HCT116 (cell line): ENCODE data around the gene CHDH. TPM values are rescaled to one million over a fixed set of nuclear protein-coding genes. Genes with fewer than 3 reads are reported as not detected.
A peak's percentile ranks its signal among the peaks of the same experiment; 100 is the strongest.

Source experiments
- ATAC-seq: fragments of 200-7000 bp; cut with Tn5 transposase; 2 replicates; pipeline ENCODE4 v1.9.1; 2020; ENCODE audit warnings: mild to moderate bottlenecking, moderate library complexity
- BruUV-seq: library from RNA; stranded (reverse); fragments of 400-500 nt; replicated peaks from 2 replicates; lab custom pipeline; 2021; lab: Mats Ljungman, UMichigan
- CTCF ChIA-PET: fragments of 300-600 bp; sonication (Branson Sonifier 250); formaldehyde crosslinking; loops from one replicate; lab custom pipeline; 2021; ENCODE audit warnings: antibody characterized with exemption; lab: Charles Lee
- POLR2A ChIA-PET: fragments of 300-600, 350-600 bp; sonication (Branson Sonifier 250); formaldehyde crosslinking; loops from one replicate; lab custom pipeline; 2021; ENCODE audit warnings: antibody characterized with exemption; lab: Charles Lee
- RAD21 ChIA-PET, 2 experiments: fragments of 300-600 bp; sonication (Branson Sonifier 250); formaldehyde crosslinking; loops; one replicate each; lab custom pipeline; 2023; ENCODE audit warnings: low total read pairs in 2 of 2; ENCODE audit not compliant: uncharacterized antibody in 2 of 2, unreplicated experiment in 2 of 2, low non-redundant PET in 1 of 2; lab: Charles Lee
- DNase-seq: peaks from one replicate; pipeline ENCODE4 v3.0.0-alpha.2; 2010; ENCODE audit warnings: low read depth, low spot score
- H2AFZ ChIP-seq: fragments of 200-600 bp; shearing (Covaris generic), sonication (generic); 2 replicates; pipeline ENCODE4 v1.6.1; 2017; ENCODE audit warnings: low read depth, mixed run types, mixed read lengths, antibody characterized with exemption, low read length; ENCODE audit not compliant: poor library complexity, severe bottlenecking
- H3K27ac ChIP-seq: 2 replicates; pipeline ENCODE4 v1.5.1; 2012; ENCODE audit warnings: low read depth, low read length
- H3K27me3 ChIP-seq: fragments of 200-600 bp; sonication (generic); 2 replicates; pipeline ENCODE4 v1.6.1; 2016; ENCODE audit warnings: mixed run types, low read length, mixed read lengths; ENCODE audit not compliant: insufficient read depth
- H3K36me3 ChIP-seq, 2 experiments: fragments of 200-500 bp in 1 of 2; fragments of 200-600 bp in 1 of 2; sonication (Bioruptor generic) in 1 of 2; sonication (generic) in 1 of 2; 2 replicates each; pipeline versions ENCODE4 v1.5.1 to v1.6.1; 2014 to 2016; ENCODE audit warnings: low read length in 2 of 2, inconsistent platforms in 1 of 2, mixed read lengths in 1 of 2, mixed run types in 1 of 2; ENCODE audit not compliant: insufficient read depth in 2 of 2, control insufficient read depth in 1 of 2
- H3K4me1 ChIP-seq, 2 experiments: fragments of 200-600 bp in 1 of 2; sonication (generic) in 1 of 2; 2 replicates each; pipeline versions ENCODE4 v1.5.1 to v1.6.1; 2012 to 2017; ENCODE audit warnings: low read length in 2 of 2, inconsistent platforms in 1 of 2, mild to moderate bottlenecking in 1 of 2, mixed read lengths in 1 of 2, mixed run types in 1 of 2, moderate library complexity in 1 of 2; ENCODE audit not compliant: insufficient read depth in 2 of 2, control insufficient read depth in 1 of 2
- H3K4me2 ChIP-seq: fragments of 200-600 bp; sonication (generic); 2 replicates; pipeline ENCODE4 v1.6.1; 2017; ENCODE audit warnings: mixed run types, low read length, mixed read lengths
- H3K4me3 ChIP-seq, 2 experiments: fragments of 200-600 bp in 1 of 2; sonication (generic) in 1 of 2; replicated peaks in 1 of 2; 2 replicates each; pipeline ENCODE4 v1.5.1; 2011 to 2016; ENCODE audit warnings: low read length in 2 of 2, control low read depth in 1 of 2, low read depth in 1 of 2, mild to moderate bottlenecking in 1 of 2, mixed read lengths in 1 of 2, mixed run types in 1 of 2
- H3K79me2 ChIP-seq: fragments of 200-600 bp; sonication (generic); 2 replicates; pipeline ENCODE4 v1.6.1; 2017; ENCODE audit warnings: mild to moderate bottlenecking, mixed run types, low read length, moderate library complexity, mixed read lengths; ENCODE audit not compliant: insufficient read depth
- H3K9ac ChIP-seq: fragments of 200-600 bp; sonication (generic); 2 replicates; pipeline ENCODE4 v1.6.1; 2016; ENCODE audit warnings: low read length, mixed read lengths
- H3K9me2 ChIP-seq: fragments of 200-600 bp; sonication (generic), shearing (Covaris generic); 2 replicates; pipeline ENCODE4 v1.6.1; 2017; ENCODE audit warnings: mixed run types, mild to moderate bottlenecking, moderate library complexity; ENCODE audit not compliant: insufficient read depth
- H3K9me3 ChIP-seq, 2 experiments: fragments of 200-500 bp in 1 of 2; fragments of 200-600 bp in 1 of 2; sonication (Bioruptor generic) in 1 of 2; sonication (generic) in 1 of 2; 2 replicates each; pipeline ENCODE4 v1.6.1; 2014 to 2017; ENCODE audit warnings: low read length in 2 of 2, mixed read lengths in 2 of 2, inconsistent platforms in 1 of 2, low read depth in 1 of 2, mild to moderate bottlenecking in 1 of 2, mixed run types in 1 of 2, moderate library complexity in 1 of 2; ENCODE audit not compliant: control insufficient read depth in 1 of 2, insufficient read depth in 1 of 2
- H4K20me1 ChIP-seq: fragments of 200-600 bp; sonication (generic), shearing (Covaris generic); 2 replicates; pipeline ENCODE4 v1.6.1; 2017; ENCODE audit warnings: mixed run types, mild to moderate bottlenecking, moderate library complexity; ENCODE audit not compliant: insufficient read depth
- CEBPB ChIP-seq: IDR thresholded peaks from 2 replicates; pipeline ENCODE4 v1.6.1; 2012; ENCODE audit warnings: low read depth
- CTCF ChIP-seq, 3 experiments: fragments of 200-600 bp in 1 of 3; sonication (generic) in 1 of 3; IDR thresholded peaks in 2 of 3; conservative IDR thresholded peaks in 1 of 3; 2 replicates each; pipeline ENCODE4 v1.5.1; 2012 to 2017; ENCODE audit warnings: low read depth in 2 of 3, low read length in 2 of 3, antibody characterized with exemption in 1 of 3, borderline replicate concordance in 1 of 3, control low read depth in 1 of 3, mild to moderate bottlenecking in 1 of 3, mixed read lengths in 1 of 3, mixed run types in 1 of 3, moderate library complexity in 1 of 3; ENCODE audit not compliant: insufficient read depth in 1 of 3
- ELF1 ChIP-seq: IDR thresholded peaks from 2 replicates; pipeline ENCODE4 v1.6.1; 2012; ENCODE audit warnings: low read depth, borderline replicate concordance
- POLR2A ChIP-seq: IDR thresholded peaks from 2 replicates; pipeline ENCODE4 v1.7.0; 2011; ENCODE audit warnings: borderline replicate concordance; ENCODE audit not compliant: insufficient read depth, insufficient read length; ENCODE audit errors: extremely low read depth
- POLR2AphosphoS5 ChIP-seq: IDR thresholded peaks from 2 replicates; pipeline ENCODE4 v1.6.1; 2011; ENCODE audit warnings: mild to moderate bottlenecking, low read depth, low read length, moderate library complexity
- REST ChIP-seq: IDR thresholded peaks from 2 replicates; pipeline ENCODE4 v1.6.1; 2012; ENCODE audit warnings: low read depth
- ZFX ChIP-seq: fragments of 450-650 bp; IDR thresholded peaks from 2 replicates; pipeline ENCODE4 v1.6.1; 2017
- intact Hi-C: fragments of 100-400 bp; cut with micrococcal nuclease; formaldehyde crosslinking; loops from 2 replicates; pipeline ENCODE4 v1.10.0; 2022
- total RNA-seq: library from RNA; stranded (reverse); gene quantifications from one replicate; pipeline ENCODE4 v1.2.1, GENCODE V29; 2021; ENCODE audit not compliant: unreplicated experiment
- TF ChIP-seq, protein P1 (sequence below): IDR thresholded peaks from 2 replicates; pipeline ENCODE4 v1.6.1; 2012

Gene CHDH
- total RNA-seq, 1 experiment from 2014 or later = 10.8 TPM

DNA sequence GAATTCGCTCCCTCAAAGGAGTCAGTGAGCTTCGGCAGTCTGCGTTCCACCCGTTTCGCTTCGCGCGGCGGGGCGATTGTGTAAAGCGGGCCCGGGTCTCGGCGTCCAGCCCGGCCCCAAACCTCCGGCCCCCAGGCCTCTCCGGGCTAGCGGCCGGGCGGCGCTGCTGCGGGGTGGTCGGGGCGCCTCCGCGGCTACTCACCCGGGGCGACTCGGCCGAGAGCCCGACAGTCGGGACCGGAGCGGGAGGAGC, 412 bp downstream of the CHDH start:
- peaks cover 39 to 51% of the 10 kb centered on the region in 2 experiments for H3K4me1 ChIP-seq
- TF ChIP-seq POLR2A (no peak), ZFX (no peak; the same call in 1 of the 2 replicates), POLR2AphosphoS5 (no peak), CTCF (IDR thresholded peaks at IDR 0.05 in 2 of 3, conservative IDR thresholded peaks at IDR 0.05 in 1 of 3; ENCODE audit: borderline replicate concordance in 1 of 3, insufficient read depth in 1 of 3, low read depth in 2 of 3, low read length in 2 of 3) (no peak), CEBPB (no peak), REST (no peak), ELF1 (no peak)
- TF ChIP-seq, protein P1, sequence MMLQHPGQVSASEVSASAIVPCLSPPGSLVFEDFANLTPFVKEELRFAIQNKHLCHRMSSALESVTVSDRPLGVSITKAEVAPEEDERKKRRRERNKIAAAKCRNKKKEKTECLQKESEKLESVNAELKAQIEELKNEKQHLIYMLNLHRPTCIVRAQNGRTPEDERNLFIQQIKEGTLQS = no peak
- TF ChIP-seq, all 23 proteins: peak for 0
- Histone ChIP-seq H3K4me3 (peak overlapping the region; percentile 45 to 72), H3K9ac (peak overlapping the region; percentile 83), H4K20me1 (no peaks in the 10 kb centered on the region), H2AFZ (peak overlapping the region; percentile 56), H3K27ac (peak overlapping the region; percentile 83), H3K9me3 (no peaks in the 10 kb centered on the region), H3K9me2 (no peaks in the 10 kb centered on the region), H3K79me2 (peaks cover 6% of the 10 kb centered on the region; the same call in 1 of the 2 replicates), H3K27me3 (no peaks in the 10 kb centered on the region), H3K4me2 (peak overlapping the region; percentile 87), H3K36me3 (no peaks in the 10 kb centered on the region)
- no peak for ATAC-seq
- ChIA-PET POLR2A (interaction anchor here (1.0 to 1.7 kb wide), 2 partner anchors 17 to 46 kb away, joined by 4 read pairs; partner anchors contain the start of gene SELENOK), CTCF (no interaction called here), RAD21 (no interaction called here)
- no TSS peak for BruUV-seq
- no peak for DNase-seq
- intact Hi-C loops = no loop called here
